ENCODE data around the gene PCLAF. TPM values are rescaled to one million over a fixed set of nuclear protein-coding genes. Genes with fewer than 3 reads are reported as not detected.
"Not testable (repeated sequence)": the region's sequence is repeated elsewhere in the genome, so short reads cannot be mapped to it uniquely, and the experiment has no call there.

PCLAF gene, protein sequence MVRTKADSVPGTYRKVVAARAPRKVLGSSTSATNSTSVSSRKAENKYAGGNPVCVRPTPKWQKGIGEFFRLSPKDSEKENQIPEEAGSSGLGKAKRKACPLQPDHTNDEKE
- 201 and 243 TPM in 2 replicates for total RNA-seq (2014; rRNA removed; shearing (Covaris generic); ENCODE audit: low replicate concordance)

DNA sequence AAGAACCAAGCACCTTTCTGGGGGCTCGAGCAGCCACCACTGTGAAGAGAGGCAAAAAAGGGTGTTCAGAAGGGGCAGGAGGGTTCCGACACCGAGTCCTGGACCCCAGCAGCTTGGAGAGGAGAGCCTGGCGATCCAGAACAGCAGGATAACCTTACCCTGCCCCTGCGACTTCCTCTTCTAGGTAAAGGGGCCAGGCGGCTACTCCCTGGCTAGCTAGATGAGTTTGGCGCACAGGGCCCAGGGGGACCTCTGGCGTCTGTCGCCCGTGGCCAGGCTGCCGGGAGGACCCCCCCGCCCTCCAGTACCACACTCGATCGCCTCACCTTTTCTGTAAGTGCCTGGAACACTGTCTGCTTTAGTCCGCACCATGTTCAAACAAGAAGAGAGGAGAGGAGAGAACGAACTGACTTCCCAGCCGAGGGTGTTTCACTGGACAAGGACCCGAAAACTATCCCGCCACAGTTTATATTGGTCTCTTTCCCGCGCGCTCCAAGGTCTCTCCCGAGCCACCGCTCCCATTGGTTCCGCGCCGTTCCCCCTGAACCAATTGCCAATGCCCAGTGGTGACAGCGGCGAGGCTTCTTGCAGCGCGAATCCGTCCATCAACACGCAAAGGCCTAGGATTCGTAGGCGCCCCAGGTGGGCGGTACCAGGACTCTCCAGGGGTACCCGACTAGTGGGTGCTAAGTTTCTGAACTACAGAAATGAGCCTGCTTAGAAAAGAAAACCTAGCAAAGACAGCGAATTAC is at the start of gene PCLAF:
Gene PCLAF (minus strand): TSS at position 442 of the 752 bp plus-strand sequence. CDS start 70 bp downstream, at position 372.
- Histone ChIP-seq H3K36me3 (peaks cover 22% of the 10 kb centered on the region), H3K9me3 (no peaks in the 10 kb centered on the region), H3K4me3 (peak within 1 kb of the TSS; percentile 62), H3K27me3 (no peaks in the 10 kb centered on the region)
- peak; percentile 99 for DNase-seq

DNA sequence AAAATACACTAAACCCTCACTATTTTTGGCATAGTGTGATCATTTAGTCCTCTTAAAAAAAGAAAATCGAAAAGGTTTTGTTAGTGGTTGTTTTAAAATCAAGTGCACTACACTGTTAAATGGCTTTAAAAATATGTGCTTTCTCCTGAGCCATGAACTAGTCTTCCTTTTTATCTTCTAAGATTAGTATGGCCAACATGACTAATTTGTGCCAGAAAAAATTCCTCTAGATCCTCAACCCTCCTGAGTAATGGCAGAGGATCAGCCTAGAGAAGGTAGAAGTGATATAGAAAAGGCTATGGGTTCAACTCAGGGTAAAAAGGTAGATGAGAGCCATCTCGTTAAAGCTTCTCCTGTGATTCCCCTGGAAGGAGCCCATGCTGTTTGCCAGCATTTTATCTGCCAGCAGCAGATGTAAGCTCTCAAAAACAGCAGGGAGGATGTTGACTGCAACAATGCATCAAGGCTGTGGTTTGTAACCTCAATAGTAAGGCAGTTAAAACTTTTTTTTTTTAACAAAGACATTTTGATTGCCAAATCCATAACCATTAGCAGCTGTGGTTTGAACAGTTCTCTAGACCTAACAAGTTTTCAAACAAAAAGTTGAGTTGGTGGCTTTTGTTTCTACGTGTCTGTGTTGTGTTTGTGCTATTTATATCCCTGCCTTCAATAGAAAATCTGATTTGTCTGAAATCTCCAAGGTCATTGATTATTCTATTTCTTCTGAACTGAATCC is 48.9 kb upstream of the PCLAF start:
- no peaks in the 10 kb centered on the region for H3K27me3 ChIP-seq
- DNase-seq: peak; percentile 81
- no peak overlapping the region for H3K4me3 ChIP-seq
- H3K9me3 ChIP-seq: no peaks in the 10 kb centered on the region
- H3K36me3 ChIP-seq: peaks cover 9% of the 10 kb centered on the region; the same call in 1 of the 2 replicates

DNA sequence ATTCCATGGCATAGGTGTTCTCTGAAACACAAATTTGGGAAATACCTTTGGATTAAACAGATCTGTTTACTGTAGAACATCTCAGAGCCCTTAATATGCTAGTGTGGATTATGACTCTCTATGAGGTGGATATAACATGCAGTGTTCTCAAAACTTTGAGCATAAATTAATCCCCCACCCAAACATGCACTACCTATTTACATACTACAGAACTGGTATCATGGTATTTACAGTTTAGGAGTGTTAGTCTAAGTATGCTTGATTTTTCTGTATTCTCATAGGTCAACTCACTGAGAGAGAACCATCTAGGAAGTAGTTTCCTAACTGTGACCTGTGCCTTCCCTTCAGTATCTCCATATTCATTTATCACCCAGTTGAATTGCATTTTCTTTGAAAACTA is 48.2 kb upstream of the PCLAF start:
- DNase-seq: no peak
- no peaks in the 10 kb centered on the region for H3K9me3 ChIP-seq
- peaks cover 11% of the 10 kb centered on the region for H3K36me3 ChIP-seq
- no peaks in the 10 kb centered on the region for H3K27me3 ChIP-seq
- no peak overlapping the region for H3K4me3 ChIP-seq

DNA sequence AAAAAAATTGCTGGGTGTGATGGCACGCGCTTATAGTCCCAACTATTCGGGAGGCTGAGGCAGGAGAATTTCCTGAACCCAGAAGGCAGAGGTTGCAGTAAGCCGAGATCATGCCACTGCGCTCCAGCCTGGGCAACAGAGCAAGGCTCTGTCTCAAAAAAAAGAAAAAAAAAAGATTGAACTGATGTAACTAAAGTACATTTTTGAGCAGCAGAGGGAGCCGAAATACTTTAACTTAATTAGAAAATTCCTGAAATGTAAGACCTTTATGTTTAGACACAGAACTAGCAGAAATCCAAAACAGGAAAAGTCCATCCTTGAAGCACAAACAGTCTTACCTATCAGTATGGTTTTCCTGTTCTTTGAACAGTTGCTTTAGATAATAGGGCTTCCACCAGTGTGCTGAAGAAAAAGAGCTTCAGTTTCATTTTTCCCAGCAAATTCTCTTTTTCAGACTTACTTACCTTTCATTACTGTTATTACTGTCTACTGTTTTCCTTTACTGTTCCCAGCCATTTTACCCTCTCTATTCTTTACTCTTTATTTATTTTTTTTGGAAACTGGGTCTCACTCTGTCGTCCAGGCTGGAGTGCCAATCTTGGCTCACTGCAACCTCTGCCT is 45.7 kb upstream of the PCLAF start:
- DNase-seq: no peak
- H3K27me3 ChIP-seq: no peaks in the 10 kb centered on the region
- no peaks in the 10 kb centered on the region for H3K9me3 ChIP-seq
- H3K36me3 ChIP-seq: peaks cover 15% of the 10 kb centered on the region
- no peak overlapping the region for H3K4me3 ChIP-seq

DNA sequence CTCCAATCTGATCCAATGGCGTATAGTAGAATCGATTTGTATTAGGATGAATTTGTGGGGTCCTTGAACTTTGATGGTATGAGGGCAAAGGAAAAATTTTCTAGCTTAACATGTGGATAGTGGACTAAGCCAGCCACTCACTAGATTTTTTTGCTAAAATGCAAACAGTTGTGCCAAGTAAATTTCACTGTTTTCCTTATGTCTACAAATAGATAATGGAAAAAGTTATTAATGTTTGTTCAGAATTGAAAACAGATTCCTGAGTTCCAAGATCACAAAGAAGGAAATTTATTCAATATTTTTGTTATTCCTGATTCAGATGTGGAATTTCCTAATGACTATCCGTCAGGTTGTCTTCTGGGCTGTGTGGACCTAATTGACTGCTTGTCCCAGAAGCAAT is 44.0 kb upstream of the PCLAF start:
- DNase-seq: no peak
- no peak overlapping the region for H3K4me3 ChIP-seq
- H3K36me3 ChIP-seq: peaks cover 20% of the 10 kb centered on the region
- H3K27me3 ChIP-seq: no peaks in the 10 kb centered on the region
- H3K9me3 ChIP-seq: no peaks in the 10 kb centered on the region

DNA sequence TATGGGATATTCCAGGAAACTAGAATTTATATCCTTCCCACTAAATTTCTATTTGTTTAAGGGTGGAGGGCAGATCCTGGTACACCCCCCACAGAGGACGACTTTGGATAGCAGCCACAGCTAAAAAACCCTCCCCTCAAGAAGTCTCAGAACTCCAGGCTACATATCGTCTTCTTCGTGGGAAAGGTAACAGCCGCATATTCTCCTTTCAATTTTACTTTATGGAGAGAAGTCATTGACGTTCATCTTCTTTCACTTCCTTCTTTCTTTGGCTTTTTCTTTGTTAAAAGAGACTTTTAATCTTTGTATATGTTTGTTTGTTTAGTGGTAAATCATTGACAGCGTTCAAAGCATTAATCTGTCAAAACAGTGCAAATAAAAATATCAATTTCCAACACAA is 42.7 kb upstream of the PCLAF start:
- H3K9me3 ChIP-seq: no peaks in the 10 kb centered on the region
- no peaks in the 10 kb centered on the region for H3K27me3 ChIP-seq
- H3K4me3 ChIP-seq: no peak overlapping the region
- DNase-seq: no peak
- peaks cover 20% of the 10 kb centered on the region for H3K36me3 ChIP-seq

DNA sequence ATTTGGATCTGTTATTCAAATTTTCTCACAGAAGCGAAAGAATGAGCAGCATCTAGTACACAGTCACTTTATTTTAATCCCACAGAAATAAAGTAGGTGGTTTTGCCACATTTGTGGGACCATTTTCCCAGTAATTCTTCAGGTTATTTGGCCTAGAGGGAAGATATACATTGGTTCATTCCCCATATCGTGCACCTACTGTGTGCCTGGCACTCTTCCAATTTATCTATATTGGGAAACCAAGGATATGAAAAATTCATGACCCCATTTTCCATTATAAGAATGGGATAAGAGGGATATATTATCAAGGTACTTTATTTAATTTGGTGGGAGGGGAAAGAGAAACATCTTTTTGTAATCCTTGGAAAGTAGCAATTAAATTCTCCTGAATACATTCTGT is 41.5 kb upstream of the PCLAF start:
- DNase-seq: no peak
- Histone ChIP-seq H3K4me3 (no peak overlapping the region), H3K9me3 (no peaks in the 10 kb centered on the region), H3K27me3 (no peaks in the 10 kb centered on the region), H3K36me3 (peaks cover 17% of the 10 kb centered on the region)

DNA sequence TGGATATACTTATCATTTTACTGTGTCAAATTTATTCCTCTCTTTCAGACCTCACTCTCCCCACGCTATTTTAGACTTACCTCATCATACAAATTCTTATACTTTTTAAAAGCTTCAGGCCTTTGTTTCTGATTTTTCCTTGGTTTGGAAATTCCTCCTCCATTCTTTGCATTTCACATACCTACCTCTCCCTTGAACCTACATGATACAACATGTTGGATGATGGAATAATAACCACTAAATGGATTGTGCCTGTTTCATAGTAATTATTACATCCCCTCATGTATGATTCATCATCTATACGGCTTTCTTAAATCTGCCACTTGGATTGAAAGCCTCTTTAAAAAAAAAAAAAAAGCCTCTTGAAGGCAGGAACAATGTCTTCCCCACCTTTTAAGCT is 31.0 kb upstream of the PCLAF start:
- no peak overlapping the region for H3K4me3 ChIP-seq
- peaks cover 30% of the 10 kb centered on the region for H3K36me3 ChIP-seq

DNA sequence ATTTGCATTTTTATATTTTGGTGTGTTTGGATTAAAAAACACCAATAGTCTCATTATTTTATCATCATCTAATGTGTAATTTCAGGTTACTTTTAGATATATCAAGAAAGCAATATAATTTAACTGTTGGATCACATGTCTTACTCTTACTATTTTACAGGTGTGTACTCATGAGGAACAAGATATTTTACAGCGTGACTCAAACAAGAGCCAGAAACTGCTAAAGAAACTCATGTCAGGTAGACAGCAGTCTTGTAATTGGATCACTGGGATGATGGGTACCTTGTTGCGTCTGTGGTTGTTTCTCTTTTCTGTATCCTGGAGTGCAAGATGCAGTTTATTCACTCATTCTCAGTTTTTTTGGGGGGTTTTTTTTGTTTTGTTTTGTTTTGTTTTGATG is 19.3 kb upstream of the PCLAF start:
- no peaks in the 10 kb centered on the region for H3K27me3 ChIP-seq
- peaks cover 45% of the 10 kb centered on the region for H3K36me3 ChIP-seq
- no peaks in the 10 kb centered on the region for H3K9me3 ChIP-seq
- DNase-seq: no peak
- no peak overlapping the region for H3K4me3 ChIP-seq

More for the DNA sequence above, 31.0 kb upstream of the PCLAF start:
- Histone ChIP-seq H3K9me3 (no peaks in the 10 kb centered on the region), H3K27me3 (no peaks in the 10 kb centered on the region)
- DNase-seq: no peak

DNA sequence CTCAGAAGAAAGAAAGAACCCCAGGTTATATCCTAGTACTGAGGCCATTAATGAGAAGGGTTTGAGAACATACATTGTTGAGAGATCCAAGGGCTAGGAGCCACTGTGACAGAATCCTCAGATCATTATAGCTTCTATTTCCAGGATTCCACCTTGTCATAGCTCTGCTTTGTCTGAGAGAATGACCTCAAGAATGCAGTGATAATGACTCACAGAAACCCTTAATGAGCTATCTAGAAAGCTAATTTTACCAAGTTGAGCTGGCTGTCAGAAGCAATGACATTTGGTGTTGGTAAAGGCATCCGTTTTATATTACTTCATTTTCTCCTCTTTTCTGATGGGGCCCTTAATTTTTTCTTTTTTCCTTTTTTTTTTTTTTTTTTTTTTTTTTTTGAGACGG is 17.3 kb upstream of the PCLAF start:
- DNase-seq: no peak
- Histone ChIP-seq H3K9me3 (no peaks in the 10 kb centered on the region), H3K27me3 (no peaks in the 10 kb centered on the region), H3K4me3 (no peak overlapping the region), H3K36me3 (peaks cover 52% of the 10 kb centered on the region)

DNA sequence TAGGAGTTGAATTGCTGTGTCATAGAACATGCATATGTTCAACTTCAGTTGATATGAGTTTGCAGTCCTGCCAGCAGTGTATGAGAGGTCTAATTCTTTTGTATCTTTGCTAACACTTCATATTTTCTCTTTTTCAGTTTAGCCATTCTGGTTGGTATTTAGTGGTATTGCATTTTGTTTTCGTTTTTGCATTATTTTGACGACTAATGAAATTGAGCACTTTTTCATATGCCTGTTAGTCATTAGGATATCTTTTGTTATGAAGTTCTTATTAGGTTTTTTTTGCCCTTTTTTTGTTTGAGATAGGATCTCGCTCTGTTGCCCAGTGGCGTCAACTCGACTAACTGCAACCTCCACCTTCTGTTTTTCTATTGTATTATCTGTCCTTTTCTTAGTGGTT is 15.5 kb upstream of the PCLAF start:
- no peak for DNase-seq
- peaks cover 49% of the 10 kb centered on the region for H3K36me3 ChIP-seq
- H3K9me3 ChIP-seq: no peaks in the 10 kb centered on the region
- H3K27me3 ChIP-seq: no peaks in the 10 kb centered on the region
- no peak overlapping the region for H3K4me3 ChIP-seq

DNA sequence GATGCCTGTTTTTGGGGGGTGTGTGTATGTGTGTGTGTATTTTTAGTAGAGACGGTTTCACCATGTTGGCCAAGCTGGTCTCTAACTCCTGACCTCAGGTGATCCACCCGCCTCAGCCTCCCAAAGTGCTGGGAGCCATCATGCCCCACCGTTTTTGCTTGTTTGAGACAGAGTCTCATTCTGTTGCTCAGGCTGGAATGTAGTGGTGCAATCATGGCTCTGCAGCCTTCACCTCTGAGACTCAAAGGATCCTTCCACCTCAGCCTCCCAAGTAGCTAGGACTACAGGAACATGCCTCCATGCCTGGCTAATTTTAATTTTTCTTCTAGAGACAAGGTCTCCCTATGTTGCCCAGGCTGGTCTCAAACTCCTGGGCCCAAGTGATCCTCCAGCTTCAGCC is 11.2 kb upstream of the PCLAF start:
- H3K9me3 ChIP-seq, H3K4me3 ChIP-seq, DNase-seq, H3K27me3 ChIP-seq: not testable (repeated sequence)
- peaks cover 20% of the 10 kb centered on the region for H3K36me3 ChIP-seq

DNA sequence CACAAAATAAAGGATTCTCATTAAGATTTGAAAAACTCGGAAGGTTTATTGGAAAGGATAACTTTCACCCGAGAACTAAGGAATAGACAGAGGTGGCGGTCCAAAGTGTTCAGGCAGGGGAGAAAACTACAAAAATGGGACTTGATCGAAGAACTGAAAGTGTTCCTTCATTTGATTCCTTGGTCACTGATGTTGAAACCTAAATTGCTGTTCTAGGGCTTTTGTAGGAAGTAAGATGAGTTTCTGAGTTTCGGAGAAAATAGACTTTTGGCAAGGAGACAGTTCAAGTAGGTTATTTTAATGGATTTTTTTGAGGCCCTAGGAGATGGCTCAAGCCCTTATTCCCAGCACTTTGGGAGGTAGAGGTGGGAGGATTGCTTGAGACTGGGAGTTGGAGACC is 7.8 kb upstream of the PCLAF start:
- no peak for DNase-seq
- Histone ChIP-seq H3K9me3 (no peaks in the 10 kb centered on the region), H3K27me3 (no peaks in the 10 kb centered on the region), H3K4me3 (no peak overlapping the region), H3K36me3 (peaks cover 4% of the 10 kb centered on the region)

DNA sequence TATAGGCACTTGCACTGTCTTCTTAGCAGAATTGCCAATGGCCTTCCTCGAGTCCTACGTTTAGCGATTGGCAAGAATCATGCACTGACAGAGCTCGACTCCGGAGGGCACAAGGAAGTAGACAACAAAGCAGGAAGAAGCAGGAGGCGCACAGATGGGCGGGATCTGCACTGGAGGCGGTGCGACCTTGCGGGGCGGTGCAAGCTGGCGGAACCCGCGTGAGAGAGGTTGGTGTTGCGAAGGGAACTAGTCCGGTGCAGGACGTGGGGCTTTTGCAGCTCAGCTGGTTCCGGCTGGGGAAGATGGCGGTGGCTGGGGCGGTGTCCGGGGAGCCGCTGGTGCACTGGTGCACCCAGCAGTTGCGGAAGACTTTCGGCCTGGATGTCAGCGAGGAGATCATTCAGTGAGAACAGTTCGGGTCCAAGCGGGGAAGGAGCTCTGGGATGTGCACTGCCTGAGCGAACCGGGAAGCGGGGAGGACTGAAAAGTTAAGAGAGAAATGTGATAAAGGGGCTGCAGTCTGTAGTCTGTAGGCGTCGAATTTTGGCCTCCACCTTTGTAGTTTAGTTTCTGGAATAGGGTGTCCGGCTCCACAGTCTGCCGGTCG is 6.4 kb upstream of the PCLAF start, which contains the start of gene TRIP4:
Gene TRIP4 (plus strand): TSS at position 275 of the 607 bp plus-strand sequence. CDS start 28 bp downstream, at position 303.
- Histone ChIP-seq H3K36me3 (no peaks in the 10 kb centered on the region), H3K4me3 (peak within 1 kb of the TSS; percentile 75), H3K9me3 (no peaks in the 10 kb centered on the region), H3K27me3 (no peaks in the 10 kb centered on the region)
- peak; percentile 97 for DNase-seq

DNA sequence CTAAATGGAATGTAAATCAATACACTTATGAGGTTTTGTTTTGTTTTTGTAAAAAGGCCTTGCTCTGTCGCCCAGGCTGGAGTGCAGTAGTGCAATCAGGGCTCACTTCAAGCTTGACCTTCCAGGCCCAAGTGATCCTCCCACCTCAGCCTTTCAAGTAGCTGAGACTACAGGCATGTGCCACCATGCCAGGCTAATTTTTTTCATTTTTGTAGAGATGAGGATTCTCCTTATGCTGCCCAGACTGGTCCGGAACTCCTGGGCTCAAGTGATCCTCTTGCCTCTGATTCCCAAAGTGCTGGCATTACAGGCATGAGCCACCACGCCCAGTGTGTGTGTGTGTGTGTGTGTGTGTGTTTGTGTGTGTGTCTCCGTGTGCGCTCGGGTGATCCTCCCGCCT is 5.0 kb upstream of the PCLAF start:
- H3K27me3 ChIP-seq: no peaks in the 10 kb centered on the region
- H3K9me3 ChIP-seq: no peaks in the 10 kb centered on the region
- H3K36me3 ChIP-seq: no peaks in the 10 kb centered on the region
- no peak overlapping the region for H3K4me3 ChIP-seq
- DNase-seq: no peak

DNA sequence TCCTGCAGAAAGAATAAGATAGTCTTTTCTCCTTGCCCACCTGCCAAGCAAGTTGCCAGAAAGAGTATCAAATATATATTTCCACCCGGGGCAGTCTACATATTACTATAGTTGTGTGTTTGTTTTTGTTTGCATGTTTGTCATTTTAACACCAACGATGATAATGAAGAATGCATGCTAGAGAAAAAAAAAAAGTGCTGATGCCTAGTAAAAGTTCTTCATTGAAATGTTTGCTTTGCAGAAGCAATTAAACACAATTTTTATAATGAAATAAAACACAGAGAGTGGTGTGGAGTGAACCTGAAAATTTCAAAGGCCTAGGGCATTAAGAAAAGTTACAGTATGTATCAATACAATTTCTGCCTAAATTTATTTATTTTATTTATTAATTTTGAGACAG is 2.5 kb upstream of the PCLAF start:
- H3K4me3 ChIP-seq: no peak overlapping the region
- H3K9me3 ChIP-seq: no peaks in the 10 kb centered on the region
- DNase-seq: no peak
- H3K36me3 ChIP-seq: peaks cover 8% of the 10 kb centered on the region
- H3K27me3 ChIP-seq: no peaks in the 10 kb centered on the region
